ENCODE results near the gene PTTG2. TPM values are rescaled to one million over a fixed set of nuclear protein-coding genes. Genes with fewer than 3 reads are reported as not detected.
"Not testable (repeated sequence)": the region's sequence is repeated elsewhere in the genome, so short reads cannot be mapped to it uniquely, and the experiment has no call there.

The PTTG2 gene
- total and polyA plus RNA-seq, 2 of the 13 experiments (the other 11 are each of a cell fraction or from before 2014, with no cell fraction given), result not detected

DNA sequence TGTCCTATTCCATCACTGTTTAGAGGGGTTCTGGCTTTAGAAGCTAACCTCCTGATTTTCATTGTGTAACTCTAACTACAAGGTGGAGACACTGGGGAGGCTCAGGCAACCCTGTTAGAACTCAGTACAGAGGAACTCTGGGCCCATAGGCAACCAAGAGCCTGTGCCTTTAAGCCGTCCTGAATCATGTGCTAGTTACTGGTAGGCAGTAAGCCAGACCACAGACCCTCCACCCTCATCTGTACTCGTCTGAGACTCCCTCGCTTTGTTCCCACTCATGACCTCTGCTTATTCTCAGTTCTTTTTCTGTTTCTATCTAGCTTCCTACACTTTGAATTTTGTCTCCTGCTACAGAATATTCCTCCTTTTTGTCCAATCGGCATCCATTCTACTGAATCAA is 37.9 kb upstream of the PTTG2 start:
- WGBS (ENCODE audit: low lambda C conversion rate), result 14% methylated on average over 4 of the region's 4 CpGs
- H2AFZ ChIP-seq (ENCODE audit: low read length), result no peak overlapping the region
- BruUV-seq (replicated peaks), result no TSS peak
- DNase-seq (ENCODE audit: low spot score) (no peak), FAIRE-seq (no peak), ATAC-seq (no peak; the same call in 2 of the 3 replicates)
- TF ChIP-seq ADNP (CRISPR knock-in tag; IDR thresholded peaks at IDR 0.05), result no peak
- TF ChIP-seq ZNF567 (CRISPR knock-in tag; IDR thresholded peaks at IDR 0.05; ENCODE audit: borderline replicate concordance), result no peak
- no peak for TF ChIP-seq PCBP2 (optimal IDR thresholded peaks at IDR 0.05; ENCODE audit: low read depth, low read length, poor library complexity, severe bottlenecking)
- TF ChIP-seq, protein P1, sequence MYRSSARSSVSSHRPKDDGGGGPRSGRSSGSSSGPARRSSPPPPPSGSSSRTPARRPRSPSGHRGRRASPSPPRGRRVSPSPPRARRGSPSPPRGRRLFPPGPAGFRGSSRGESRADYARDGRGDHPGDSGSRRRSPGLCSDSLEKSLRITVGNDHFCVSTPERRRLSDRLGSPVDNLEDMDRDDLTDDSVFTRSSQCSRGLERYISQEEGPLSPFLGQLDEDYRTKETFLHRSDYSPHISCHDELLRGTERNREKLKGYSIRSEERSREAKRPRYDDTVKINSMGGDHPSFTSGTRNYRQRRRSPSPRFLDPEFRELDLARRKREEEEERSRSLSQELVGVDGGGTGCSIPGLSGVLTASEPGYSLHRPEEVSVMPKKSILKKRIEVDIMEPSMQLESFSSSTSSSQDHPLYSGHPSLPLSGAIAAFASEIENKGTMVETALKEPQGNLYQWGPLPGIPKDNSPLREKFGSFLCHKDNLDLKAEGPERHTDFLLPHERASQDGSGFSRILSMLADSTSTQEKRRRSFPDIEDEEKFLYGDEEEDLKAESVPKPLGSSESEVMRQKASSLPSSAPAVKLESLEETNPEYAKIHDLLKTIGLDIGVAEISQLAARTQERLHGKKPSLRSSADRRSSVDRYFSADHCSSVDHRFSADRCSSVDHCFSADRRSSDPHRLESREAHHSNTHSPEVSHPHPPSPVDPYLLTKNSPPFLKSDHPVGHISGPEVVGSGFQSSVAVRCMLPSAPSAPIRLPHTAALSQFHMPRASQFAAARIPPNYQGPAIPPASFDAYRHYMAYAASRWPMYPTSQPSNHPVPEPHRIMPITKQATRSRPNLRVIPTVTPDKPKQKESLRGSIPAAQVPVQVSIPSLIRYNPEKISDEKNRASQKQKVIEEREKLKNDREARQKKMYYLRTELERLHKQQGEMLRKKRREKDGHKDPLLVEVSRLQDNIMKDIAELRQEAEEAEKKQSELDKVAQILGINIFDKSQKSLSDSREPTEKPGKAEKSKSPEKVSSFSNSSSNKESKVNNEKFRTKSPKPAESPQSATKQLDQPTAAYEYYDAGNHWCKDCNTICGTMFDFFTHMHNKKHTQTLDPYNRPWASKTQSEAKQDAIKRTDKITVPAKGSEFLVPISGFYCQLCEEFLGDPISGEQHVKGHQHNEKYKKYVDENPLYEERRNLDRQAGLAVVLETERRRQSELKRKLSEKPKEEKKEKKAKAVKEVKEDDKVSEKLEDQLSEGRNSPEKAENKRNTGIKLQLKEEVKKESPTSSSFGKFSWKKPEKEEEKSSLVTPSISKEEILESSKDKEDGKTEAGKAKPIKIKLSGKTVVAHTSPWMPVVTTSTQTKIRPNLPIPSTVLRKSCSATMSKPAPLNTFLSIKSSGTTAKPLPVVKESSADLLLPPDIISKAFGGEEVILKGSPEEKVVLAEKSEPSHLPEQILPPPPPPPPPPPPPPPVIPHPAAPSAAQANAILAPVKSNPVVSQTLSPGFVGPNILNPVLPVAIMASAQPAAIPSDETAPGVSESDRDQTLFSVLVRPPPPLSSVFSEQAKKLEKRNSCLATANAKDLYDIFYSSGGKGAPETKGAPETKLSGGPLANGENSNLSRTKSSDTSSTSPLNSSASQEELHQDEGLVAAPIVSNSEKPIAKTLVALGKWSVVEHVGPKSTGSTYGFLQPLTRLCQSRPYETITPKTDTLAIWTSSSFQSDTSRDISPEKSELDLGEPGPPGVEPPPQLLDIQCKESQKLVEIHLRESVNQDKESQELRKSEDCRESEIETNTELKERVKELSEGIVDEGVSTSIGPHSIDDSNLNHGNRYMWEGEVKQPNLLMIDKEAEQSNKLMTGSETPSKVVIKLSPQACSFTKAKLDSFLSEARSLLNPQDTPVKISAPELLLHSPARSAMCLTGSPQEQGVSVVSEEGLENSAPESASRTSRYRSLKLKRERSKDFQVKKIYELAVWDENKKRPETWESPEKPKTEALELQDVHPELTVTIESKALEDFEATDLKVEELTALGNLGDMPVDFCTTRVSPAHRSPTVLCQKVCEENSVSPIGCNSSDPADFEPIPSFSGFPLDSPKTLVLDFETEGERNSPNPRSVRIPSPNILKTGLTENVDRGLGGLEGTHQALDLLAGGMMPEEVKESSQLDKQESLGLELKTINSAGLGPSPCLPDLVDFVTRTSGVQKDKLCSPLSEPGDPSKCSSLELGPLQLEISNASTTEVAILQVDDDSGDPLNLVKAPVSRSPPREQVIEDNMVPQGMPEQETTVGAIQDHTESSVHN (CRISPR knock-in tag; IDR thresholded peaks at IDR 0.05), result no peak
- no peak for TF ChIP-seq ZNF292 (CRISPR knock-in tag; IDR thresholded peaks at IDR 0.05; ENCODE audit: borderline replicate concordance, low read depth)
- no peak for TF ChIP-seq ZNF296 (CRISPR knock-in tag; conservative IDR thresholded peaks at IDR 0.05)
- no peak overlapping the region for H3K4me3 ChIP-seq (replicated peaks in 1 of 3; ENCODE audit: insufficient read depth in 1 of 3, low read depth in 2 of 3, low read length in 3 of 3)
- H3K36me3 ChIP-seq (replicated peaks in 1 of 2; ENCODE audit: control insufficient read depth in 1 of 2, insufficient read depth in 2 of 2, low read length in 2 of 2), result no peaks in the 10 kb centered on the region
- in situ Hi-C loops (cut with HindIII; ENCODE audit: extremely low pct_ligation_motif_present, low pct_unique_long_range_greater_than_20kb) (no loop called here), intact Hi-C loops (cut with micrococcal nuclease; ENCODE audit: unreplicated experiment) (no loop called here)
- no peak overlapping the region for H3K9ac ChIP-seq (ENCODE audit: insufficient read depth, low read depth, low read length)
- H3K79me2 ChIP-seq (ENCODE audit: insufficient read depth, low read length), result no peaks in the 10 kb centered on the region
- H4K20me1 ChIP-seq (ENCODE audit: insufficient read depth, low read length), result no peaks in the 10 kb centered on the region
- H3K27me3 ChIP-seq (ENCODE audit: control insufficient read depth in 1 of 2, insufficient read depth in 2 of 2, low read length in 2 of 2), result peaks cover 0 to 13% of the 10 kb centered on the region in 2 experiments; a peak in 2 of 5 replicates
- no peaks in the 10 kb centered on the region for H3K9me3 ChIP-seq (ENCODE audit: low read length)
- ChIA-PET CTCF (ENCODE audit: low intra/inter-chr PET ratio, low total read pairs) (no interaction called here), POLR2A (no interaction called here)
- H3K4me2 ChIP-seq (ENCODE audit: low read depth, low read length), result no peak overlapping the region
- no peaks in the 10 kb centered on the region for H3K4me1 ChIP-seq (ENCODE audit: insufficient read depth, low read length)
- no peak overlapping the region for H3K27ac ChIP-seq (ENCODE audit: extremely low read length, insufficient read depth, low read length)

DNA sequence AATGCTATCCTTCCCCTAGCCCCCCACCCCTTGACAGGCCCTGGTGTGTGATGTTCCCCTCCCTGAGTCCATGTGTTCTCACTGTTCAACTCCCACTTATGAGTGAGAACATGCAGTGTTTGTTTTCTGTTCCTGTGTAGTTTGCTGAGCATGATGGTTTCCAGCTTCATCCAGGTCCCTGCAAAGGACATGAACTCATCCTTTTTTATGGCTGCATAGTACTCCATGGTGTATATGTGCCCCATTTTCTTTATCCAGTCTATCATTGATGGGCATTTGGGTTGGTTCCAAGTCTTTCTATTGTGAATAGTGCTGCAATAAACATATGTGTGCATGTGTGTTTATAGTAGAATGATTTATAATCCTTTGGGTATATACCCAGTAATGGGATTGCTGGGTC is 37.1 kb upstream of the PTTG2 start:
- POLR2A ChIA-PET; H2AFZ ChIP-seq (ENCODE audit: low read length); H3K4me3 ChIP-seq (replicated peaks in 1 of 3; ENCODE audit: insufficient read depth in 1 of 3, low read depth in 2 of 3, low read length in 3 of 3); in situ Hi-C loops (cut with HindIII; ENCODE audit: extremely low pct_ligation_motif_present, low pct_unique_long_range_greater_than_20kb); CTCF ChIA-PET (ENCODE audit: low intra/inter-chr PET ratio, low total read pairs); H3K27ac ChIP-seq (ENCODE audit: extremely low read length, insufficient read depth, low read length); ATAC-seq; H3K27me3 ChIP-seq (ENCODE audit: control insufficient read depth in 1 of 2, insufficient read depth in 2 of 2, low read length in 2 of 2); FAIRE-seq; H3K36me3 ChIP-seq (replicated peaks in 1 of 2; ENCODE audit: control insufficient read depth in 1 of 2, insufficient read depth in 2 of 2, low read length in 2 of 2); intact Hi-C loops (cut with micrococcal nuclease; ENCODE audit: unreplicated experiment); H3K4me1 ChIP-seq (ENCODE audit: insufficient read depth, low read length); H4K20me1 ChIP-seq (ENCODE audit: insufficient read depth, low read length); H3K79me2 ChIP-seq (ENCODE audit: insufficient read depth, low read length); H3K4me2 ChIP-seq (ENCODE audit: low read depth, low read length); H3K9me3 ChIP-seq (ENCODE audit: low read length); BruUV-seq (replicated peaks); H3K9ac ChIP-seq (ENCODE audit: insufficient read depth, low read depth, low read length); DNase-seq (ENCODE audit: low spot score): not testable (repeated sequence)

All from HepG2 (cell line).